Progenitor cell of endocrine pancreas (in vitro differentiated cells): ENCODE data around the gene DNAAF6. TPM values are rescaled to one million over a fixed set of nuclear protein-coding genes. Genes with fewer than 3 reads are reported as not detected.

Experiments used
- DNase-seq: peaks from one replicate; pipeline ENCODE4 v3.0.0; 2021; ENCODE audit warnings: low spot score; ENCODE audit not compliant: unreplicated experiment
- H3K27ac Mint-ChIP-seq: 2 replicates; pipeline ENCODE4 v1.8.0; 2021; ENCODE audit warnings: mild to moderate bottlenecking, moderate library complexity, mixed read lengths
- H3K27me3 Mint-ChIP-seq: 2 replicates; pipeline ENCODE4 v1.8.0; 2021; ENCODE audit warnings: mixed read lengths
- H3K36me3 Mint-ChIP-seq: 2 replicates; pipeline ENCODE4 v1.8.0; 2022; ENCODE audit warnings: mixed read lengths; ENCODE audit not compliant: insufficient read depth
- H3K4me1 Mint-ChIP-seq: 2 replicates; pipeline ENCODE4 v1.8.0; 2021; ENCODE audit warnings: low read depth, mixed read lengths
- H3K4me3 Mint-ChIP-seq: 2 replicates; pipeline ENCODE4 v1.8.0; 2021; ENCODE audit warnings: low read depth, mild to moderate bottlenecking, moderate library complexity, mixed read lengths
- H3K9me3 Mint-ChIP-seq: 2 replicates; pipeline ENCODE4 v1.8.0; 2021; ENCODE audit warnings: low read depth, mixed read lengths
- total RNA-seq: library from RNA; stranded (reverse); gene quantifications from 2 replicates; pipeline ENCODE4 v1.2.1, GENCODE V29; 2021
- TF ChIP-seq, protein P1 (sequence below): fragments of 200-600 bp; sonication (generic); IDR thresholded peaks from one replicate; pipeline ENCODE4 v1.5.0; 2021; ENCODE audit warnings: antibody characterized with exemption, mild to moderate bottlenecking; ENCODE audit not compliant: unreplicated experiment

Gene DNAAF6
- total RNA-seq, 1 donor from 2014 or later, result not detected

DNA sequence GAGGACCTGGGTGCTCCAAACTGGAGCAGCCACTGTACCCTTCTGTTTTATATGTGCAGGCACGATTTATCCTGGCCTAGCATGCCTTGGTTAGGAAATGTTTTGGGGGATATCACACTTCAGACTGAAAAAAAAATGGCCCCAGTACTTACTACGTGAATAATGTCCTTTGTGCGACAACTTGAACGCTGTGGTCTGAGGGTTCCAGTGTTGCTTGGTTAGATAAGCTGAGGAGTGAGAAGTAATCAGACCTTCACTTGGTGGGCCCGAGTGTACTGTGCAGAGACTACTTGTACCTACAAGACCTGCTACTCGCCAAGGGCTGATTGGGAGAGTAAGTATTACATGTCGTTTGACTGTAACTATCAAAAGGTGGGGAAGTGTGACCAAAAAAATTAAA, 678 bp downstream of the DNAAF6 start:
- peaks cover 4% of the 10 kb centered on the region for H3K4me1 Mint-ChIP-seq
- H3K36me3 Mint-ChIP-seq, result no peaks in the 10 kb centered on the region
- H3K4me3 Mint-ChIP-seq, result no peak overlapping the region
- H3K27ac Mint-ChIP-seq, result no peak overlapping the region
- DNase-seq, result no peak
- H3K27me3 Mint-ChIP-seq, result no peaks in the 10 kb centered on the region
- peaks cover 7% of the 10 kb centered on the region for H3K9me3 Mint-ChIP-seq
- TF ChIP-seq, protein P1, sequence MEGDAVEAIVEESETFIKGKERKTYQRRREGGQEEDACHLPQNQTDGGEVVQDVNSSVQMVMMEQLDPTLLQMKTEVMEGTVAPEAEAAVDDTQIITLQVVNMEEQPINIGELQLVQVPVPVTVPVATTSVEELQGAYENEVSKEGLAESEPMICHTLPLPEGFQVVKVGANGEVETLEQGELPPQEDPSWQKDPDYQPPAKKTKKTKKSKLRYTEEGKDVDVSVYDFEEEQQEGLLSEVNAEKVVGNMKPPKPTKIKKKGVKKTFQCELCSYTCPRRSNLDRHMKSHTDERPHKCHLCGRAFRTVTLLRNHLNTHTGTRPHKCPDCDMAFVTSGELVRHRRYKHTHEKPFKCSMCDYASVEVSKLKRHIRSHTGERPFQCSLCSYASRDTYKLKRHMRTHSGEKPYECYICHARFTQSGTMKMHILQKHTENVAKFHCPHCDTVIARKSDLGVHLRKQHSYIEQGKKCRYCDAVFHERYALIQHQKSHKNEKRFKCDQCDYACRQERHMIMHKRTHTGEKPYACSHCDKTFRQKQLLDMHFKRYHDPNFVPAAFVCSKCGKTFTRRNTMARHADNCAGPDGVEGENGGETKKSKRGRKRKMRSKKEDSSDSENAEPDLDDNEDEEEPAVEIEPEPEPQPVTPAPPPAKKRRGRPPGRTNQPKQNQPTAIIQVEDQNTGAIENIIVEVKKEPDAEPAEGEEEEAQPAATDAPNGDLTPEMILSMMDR, result no peak

DNA sequence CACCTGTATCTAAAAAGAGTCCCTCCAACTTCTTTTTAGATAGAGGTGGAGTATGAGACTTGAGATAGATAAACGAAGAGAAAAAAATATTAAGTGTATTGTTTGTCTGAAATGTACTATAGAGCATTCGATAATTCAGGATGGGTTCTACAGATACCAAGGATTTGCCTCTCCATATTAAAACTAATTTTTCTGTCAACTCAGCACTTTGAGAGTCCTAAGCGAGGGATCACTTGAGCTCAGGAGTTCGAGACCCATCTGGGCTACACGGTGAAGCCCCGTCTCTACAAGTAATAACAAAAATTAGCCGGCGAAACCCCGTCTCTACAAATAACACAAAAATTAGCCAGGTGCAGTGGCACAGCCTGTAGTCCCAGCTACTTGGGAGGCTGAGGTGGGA, 1.5 kb downstream of the DNAAF6 start:
- H3K36me3 Mint-ChIP-seq, result no peaks in the 10 kb centered on the region
- H3K4me3 Mint-ChIP-seq, result no peak overlapping the region
- H3K9me3 Mint-ChIP-seq, result peaks cover 7% of the 10 kb centered on the region
- no peaks in the 10 kb centered on the region for H3K27me3 Mint-ChIP-seq
- peaks cover 4% of the 10 kb centered on the region for H3K4me1 Mint-ChIP-seq
- DNase-seq, result no peak
- TF ChIP-seq, protein P1, result no peak
- H3K27ac Mint-ChIP-seq, result no peak overlapping the region

DNA sequence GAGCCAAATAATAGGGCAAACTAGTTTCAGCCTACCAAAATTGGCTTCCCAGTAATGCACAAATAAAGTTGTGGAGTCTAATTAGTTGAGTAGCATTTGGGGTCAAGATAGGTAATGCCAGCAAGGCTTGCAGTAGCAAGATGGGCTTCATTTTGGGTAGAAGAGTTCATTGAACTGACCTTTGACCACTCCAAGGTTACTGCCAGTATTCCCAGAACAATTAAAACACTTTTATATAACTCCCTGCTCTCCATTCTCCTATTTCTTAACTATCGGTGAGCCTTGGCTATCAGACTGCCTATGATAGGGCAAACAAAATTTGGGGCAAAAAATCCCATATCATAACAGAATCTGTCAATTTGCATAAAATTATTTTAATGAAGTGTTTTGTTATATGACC, 7.1 kb downstream of the DNAAF6 start:
- Mint-ChIP-seq H3K27ac (no peak overlapping the region), H3K9me3 (no peaks in the 10 kb centered on the region)

DNA sequence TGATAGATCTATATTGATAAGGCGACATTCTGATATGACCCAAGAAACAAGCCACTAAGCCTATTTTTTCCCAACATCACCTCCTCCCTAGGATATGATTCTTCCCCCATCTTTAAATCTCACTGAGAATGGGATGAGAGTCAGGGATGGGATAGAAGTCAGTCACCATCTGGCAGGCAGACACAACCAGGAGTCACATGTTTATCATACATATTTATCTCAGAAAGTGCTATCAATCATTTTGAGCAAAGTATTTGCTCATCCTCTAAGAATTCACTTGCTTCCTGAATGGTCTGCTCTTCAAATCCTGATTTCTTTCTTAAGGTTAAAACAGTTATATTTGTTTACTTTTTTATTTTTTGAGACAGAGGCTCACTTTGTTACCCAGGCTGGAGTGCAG, 20.3 kb downstream of the DNAAF6 start:
- Mint-ChIP-seq H3K36me3 (no peaks in the 10 kb centered on the region), H3K9me3 (peaks cover 8% of the 10 kb centered on the region), H3K27me3 (no peaks in the 10 kb centered on the region), H3K27ac (no peak overlapping the region), H3K4me1 (no peaks in the 10 kb centered on the region), H3K4me3 (no peak overlapping the region)
- DNase-seq, result no peak
- TF ChIP-seq, protein P1, result no peak

More for the DNA sequence above, 7.1 kb downstream of the DNAAF6 start:
- H3K4me1 Mint-ChIP-seq, result no peaks in the 10 kb centered on the region
- H3K27me3 Mint-ChIP-seq, result no peaks in the 10 kb centered on the region
- TF ChIP-seq, protein P1, result no peak
- no peak overlapping the region for H3K4me3 Mint-ChIP-seq
- no peak for DNase-seq
- no peaks in the 10 kb centered on the region for H3K36me3 Mint-ChIP-seq

DNA sequence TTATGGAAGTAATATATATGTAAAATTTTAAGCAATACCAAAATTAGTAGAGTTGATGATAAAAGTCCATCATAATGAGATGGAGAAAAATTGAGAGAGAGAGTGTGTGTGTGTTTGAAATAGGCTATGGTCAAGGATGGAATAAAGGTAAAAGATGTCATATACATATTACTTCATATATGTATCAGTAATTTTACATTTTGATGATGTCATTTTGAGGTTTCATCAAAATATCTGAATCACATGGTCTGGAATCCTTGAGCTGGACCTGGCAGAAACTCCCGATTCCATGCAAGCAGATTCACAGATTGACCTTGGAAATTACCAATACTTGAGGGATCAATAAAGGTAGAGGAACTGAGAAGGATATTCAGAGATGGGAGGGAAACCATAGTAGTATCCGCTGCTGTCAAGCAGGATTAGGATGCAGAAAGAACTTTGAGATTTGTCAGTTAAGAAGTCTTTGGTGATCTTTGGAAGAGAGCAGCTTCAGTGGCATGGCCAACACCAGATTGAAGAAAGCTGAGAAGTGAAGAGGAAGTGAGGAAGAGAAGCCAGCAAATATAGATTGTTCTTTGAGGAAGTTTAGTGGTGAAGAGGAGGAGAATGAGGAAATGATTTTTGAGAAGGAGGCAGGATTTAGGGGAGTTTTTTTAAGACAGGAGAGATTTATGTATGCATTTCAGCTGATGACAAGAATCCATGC, 21.5 kb downstream of the DNAAF6 start:
- no peak overlapping the region for H3K4me3 Mint-ChIP-seq
- H3K4me1 Mint-ChIP-seq, result no peaks in the 10 kb centered on the region
- H3K9me3 Mint-ChIP-seq, result peaks cover 11% of the 10 kb centered on the region
- H3K36me3 Mint-ChIP-seq, result no peaks in the 10 kb centered on the region
- H3K27me3 Mint-ChIP-seq, result no peaks in the 10 kb centered on the region
- no peak for DNase-seq
- H3K27ac Mint-ChIP-seq, result no peak overlapping the region
- TF ChIP-seq, protein P1, result no peak
